ENCODE data around the gene CLASP2.
"Not testable (repeated sequence)": the region's sequence is repeated elsewhere in the genome, so short reads cannot be mapped to it uniquely, and the experiment has no call there.

- TF ChIP-seq CTCF (IDR thresholded peaks at IDR 0.05; ENCODE audit: low read depth, low read length); EZH2phosphoT487 (IDR thresholded peaks at IDR 0.05; ENCODE audit: low read depth): not testable (repeated sequence)
Measured at GRCh38 chr3:33673436-33673835, 44.6 kb downstream of the CLASP2 start.
